ENCODE results near the gene SLC35G3. TPM values are rescaled to one million over a fixed set of nuclear protein-coding genes. Genes with fewer than 3 reads are reported as not detected.
"Not testable (repeated sequence)": the region's sequence is repeated elsewhere in the genome, so short reads cannot be mapped to it uniquely, and the experiment has no call there.

SLC35G3 gene
- total RNA-seq, 2 experiments from 2014 or later = not detected

DNA sequence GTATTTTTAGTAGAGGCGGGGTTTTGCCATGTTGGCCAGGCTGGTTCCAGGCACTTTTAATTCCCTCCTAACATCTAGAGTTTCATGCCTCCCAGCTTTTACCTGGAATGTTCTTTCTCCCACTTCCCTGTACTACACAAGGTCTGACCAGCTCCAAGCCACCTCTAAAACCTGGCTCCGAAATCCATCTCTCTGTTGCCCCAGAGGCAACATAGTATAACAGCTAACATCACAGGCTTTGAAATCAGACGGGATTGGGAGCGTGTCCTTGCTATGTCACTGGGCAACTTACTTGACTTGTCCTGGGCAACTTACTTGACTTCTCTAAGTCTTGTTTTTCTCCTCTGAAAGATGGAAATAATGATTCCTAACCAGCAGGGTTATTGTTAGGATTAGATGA, 31.4 kb downstream of the SLC35G3 start:
- no peaks in the 10 kb centered on the region for H3K36me3 Mint-ChIP-seq (ENCODE audit: low read depth)
- H3K4me1 Mint-ChIP-seq (ENCODE audit: low read depth) = peaks cover 53% of the 10 kb centered on the region
- no peaks in the 10 kb centered on the region for H3K9me3 Mint-ChIP-seq
- CTCF ChIA-PET = no interaction called here
- no peak overlapping the region for H3K27ac Mint-ChIP-seq
- no peaks in the 10 kb centered on the region for H3K27me3 Mint-ChIP-seq (ENCODE audit: low read depth)
- H3K4me3 Mint-ChIP-seq = no peak overlapping the region
- no peak for DNase-seq
- intact Hi-C loops (cut with micrococcal nuclease) = loop anchor here (5.0 kb wide), 2 partner anchors 150 to 325 kb away; no protein-coding TSS in a partner anchor

DNA sequence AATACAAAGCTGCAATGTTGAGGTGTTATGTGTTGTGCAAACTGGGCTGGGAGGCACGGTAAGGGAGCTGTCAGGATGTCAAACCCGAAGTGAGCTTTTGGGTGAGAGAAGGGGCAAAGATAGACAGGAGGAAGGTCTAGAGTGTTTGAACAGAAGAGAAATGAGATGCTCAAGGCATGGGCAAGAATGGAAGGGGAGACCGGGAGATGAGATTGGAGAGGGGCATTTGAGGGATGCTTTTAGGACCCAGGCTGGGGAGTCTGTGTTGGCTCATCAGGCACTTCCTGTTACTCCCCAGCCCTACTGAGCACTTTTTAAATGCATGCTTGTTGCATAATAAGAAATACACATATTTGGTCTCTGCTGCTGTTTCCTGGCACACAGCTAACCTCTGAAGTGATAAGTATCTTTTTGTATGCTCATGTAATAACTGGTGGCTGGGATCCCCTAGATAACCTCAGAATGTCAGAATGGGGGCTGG, 32.9 kb downstream of the SLC35G3 start:
- Mint-ChIP-seq H3K9me3 (no peaks in the 10 kb centered on the region), H3K36me3 (ENCODE audit: low read depth) (no peaks in the 10 kb centered on the region), H3K27ac (peak overlapping the region; percentile 73), H3K4me3 (peak overlapping the region; percentile 47), H3K27me3 (ENCODE audit: low read depth) (no peaks in the 10 kb centered on the region), H3K4me1 (ENCODE audit: low read depth) (peaks cover 50% of the 10 kb centered on the region)
- intact Hi-C loops (cut with micrococcal nuclease) = loop anchor here (1.0 to 5.0 kb wide), 3 partner anchors 53 to 326 kb away; no protein-coding TSS in a partner anchor
- DNase-seq = peak; percentile 35
- CTCF ChIA-PET = interaction anchor here (0.6 to 1.6 kb wide), 6 partner anchors 8 to 586 kb away, joined by 3 to 5 read pairs (median 4); no protein-coding TSS in a partner anchor

DNA sequence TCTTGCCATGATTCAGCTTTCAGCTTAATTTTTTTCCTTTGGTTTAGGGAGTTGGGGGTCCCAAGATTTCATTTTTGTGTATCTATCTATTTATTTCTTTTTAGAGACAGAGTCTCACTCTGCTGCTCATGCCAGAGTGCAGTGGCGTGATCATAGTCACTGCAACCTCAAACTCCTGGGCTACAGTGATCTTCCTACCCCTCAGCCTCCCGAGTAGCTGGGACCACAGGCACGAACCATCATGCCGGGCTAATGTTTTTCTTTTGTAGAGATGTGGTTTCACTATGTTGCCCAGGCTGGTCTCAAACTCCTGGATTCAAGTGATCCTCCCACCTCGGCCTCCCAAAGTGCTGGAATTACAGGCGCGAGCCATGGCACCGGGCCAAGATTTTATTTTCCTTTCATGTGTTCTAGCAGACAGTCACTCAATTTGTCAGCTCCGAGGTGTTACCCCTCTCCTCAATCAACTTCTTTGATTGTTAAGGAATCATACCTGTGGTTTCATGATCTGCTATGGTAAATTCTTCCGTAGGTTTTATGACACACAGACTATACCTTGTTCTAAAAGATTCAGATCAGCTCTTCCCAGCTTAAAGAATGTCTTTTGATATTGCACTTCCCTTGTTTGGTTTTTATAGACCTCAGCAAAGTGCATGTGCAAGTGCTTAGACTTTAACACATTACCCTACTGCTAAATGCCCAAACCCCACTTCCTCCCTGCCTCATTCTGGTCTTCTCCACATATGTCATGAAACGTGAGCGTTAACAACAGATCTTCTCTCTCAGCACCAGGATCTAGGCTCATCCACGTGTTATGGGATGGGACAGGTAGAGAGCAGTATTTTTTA, 33.6 kb downstream of the SLC35G3 start:
- Mint-ChIP-seq H3K9me3 (no peaks in the 10 kb centered on the region), H3K27ac (peak overlapping the region; percentile 73), H3K36me3 (ENCODE audit: low read depth) (no peaks in the 10 kb centered on the region), H3K27me3 (ENCODE audit: low read depth) (no peaks in the 10 kb centered on the region), H3K4me1 (ENCODE audit: low read depth) (peaks cover 47% of the 10 kb centered on the region), H3K4me3 (peak overlapping the region; percentile 47)
- intact Hi-C loops (cut with micrococcal nuclease) = loop anchor here (1.0 to 5.0 kb wide), 8 partner anchors 18 to 379 kb away; partner anchors contain the start of genes NLE1 and RFFL
- peak; percentile 80 for DNase-seq
- CTCF ChIA-PET = interaction anchor here (0.5 to 1.6 kb wide), 8 partner anchors 8 to 587 kb away, joined by 3 to 5 read pairs (median 3); no protein-coding TSS in a partner anchor

DNA sequence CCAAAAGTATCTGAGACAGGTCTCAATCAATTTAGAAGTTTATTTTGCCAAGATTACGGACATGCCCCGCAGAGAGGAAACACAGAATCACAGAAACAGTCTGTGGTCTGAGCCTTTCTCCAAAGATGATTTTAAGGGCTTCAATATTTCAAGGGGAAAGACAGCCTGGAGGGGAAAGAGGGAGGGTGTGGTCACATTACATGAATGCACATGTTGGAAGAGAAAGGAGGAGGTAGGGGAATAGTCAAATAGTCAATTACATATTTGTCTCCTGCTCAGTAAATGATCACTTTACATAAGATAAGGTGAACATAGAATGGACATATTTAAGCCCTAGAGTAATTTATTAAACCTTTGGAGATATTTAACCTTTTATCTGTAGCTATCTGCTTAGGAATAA, 34.3 kb downstream of the SLC35G3 start:
- Mint-ChIP-seq H3K4me1 (ENCODE audit: low read depth) (peaks cover 41% of the 10 kb centered on the region), H3K36me3 (ENCODE audit: low read depth) (no peaks in the 10 kb centered on the region), H3K9me3 (no peaks in the 10 kb centered on the region), H3K27me3 (ENCODE audit: low read depth) (no peaks in the 10 kb centered on the region), H3K27ac (no peak overlapping the region), H3K4me3 (no peak overlapping the region)
- intact Hi-C loops (cut with micrococcal nuclease) = loop anchor here (1.0 to 5.0 kb wide), 7 partner anchors 18 to 379 kb away; partner anchors contain the start of genes NLE1 and RFFL
- CTCF ChIA-PET = interaction anchor here (0.5 to 1.6 kb wide), 4 partner anchors 17 to 153 kb away, joined by 3 to 5 read pairs (median 3); no protein-coding TSS in a partner anchor
- no peak for DNase-seq

DNA sequence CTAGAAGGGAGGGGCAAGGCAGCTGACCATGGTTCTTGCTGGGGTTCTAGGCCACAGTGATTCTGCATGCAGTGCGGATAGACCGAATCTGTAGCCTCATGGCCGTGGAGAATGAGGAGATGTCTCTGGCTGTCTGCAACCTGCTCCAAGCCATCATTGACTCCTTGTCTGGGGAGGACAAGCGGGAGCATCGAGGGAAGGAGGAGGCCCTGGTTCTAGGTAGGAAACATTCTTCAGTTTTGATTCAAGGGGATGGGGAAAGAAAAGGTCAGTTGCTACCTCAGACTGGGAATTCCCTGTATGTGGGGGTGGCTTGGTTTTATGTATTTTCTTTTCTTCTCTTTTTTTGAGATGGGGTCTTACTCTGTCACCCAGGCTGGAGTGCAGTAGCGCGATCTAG, 38.9 kb downstream of the SLC35G3 start:
- H3K36me3 Mint-ChIP-seq (ENCODE audit: low read depth) = no peaks in the 10 kb centered on the region
- peaks cover 11% of the 10 kb centered on the region for H3K4me1 Mint-ChIP-seq (ENCODE audit: low read depth)
- CTCF ChIA-PET = no interaction called here
- DNase-seq = no peak
- no peaks in the 10 kb centered on the region for H3K9me3 Mint-ChIP-seq
- intact Hi-C loops (cut with micrococcal nuclease) = no loop called here
- H3K4me3 Mint-ChIP-seq = no peak overlapping the region
- no peak overlapping the region for H3K27ac Mint-ChIP-seq
- no peaks in the 10 kb centered on the region for H3K27me3 Mint-ChIP-seq (ENCODE audit: low read depth)

DNA sequence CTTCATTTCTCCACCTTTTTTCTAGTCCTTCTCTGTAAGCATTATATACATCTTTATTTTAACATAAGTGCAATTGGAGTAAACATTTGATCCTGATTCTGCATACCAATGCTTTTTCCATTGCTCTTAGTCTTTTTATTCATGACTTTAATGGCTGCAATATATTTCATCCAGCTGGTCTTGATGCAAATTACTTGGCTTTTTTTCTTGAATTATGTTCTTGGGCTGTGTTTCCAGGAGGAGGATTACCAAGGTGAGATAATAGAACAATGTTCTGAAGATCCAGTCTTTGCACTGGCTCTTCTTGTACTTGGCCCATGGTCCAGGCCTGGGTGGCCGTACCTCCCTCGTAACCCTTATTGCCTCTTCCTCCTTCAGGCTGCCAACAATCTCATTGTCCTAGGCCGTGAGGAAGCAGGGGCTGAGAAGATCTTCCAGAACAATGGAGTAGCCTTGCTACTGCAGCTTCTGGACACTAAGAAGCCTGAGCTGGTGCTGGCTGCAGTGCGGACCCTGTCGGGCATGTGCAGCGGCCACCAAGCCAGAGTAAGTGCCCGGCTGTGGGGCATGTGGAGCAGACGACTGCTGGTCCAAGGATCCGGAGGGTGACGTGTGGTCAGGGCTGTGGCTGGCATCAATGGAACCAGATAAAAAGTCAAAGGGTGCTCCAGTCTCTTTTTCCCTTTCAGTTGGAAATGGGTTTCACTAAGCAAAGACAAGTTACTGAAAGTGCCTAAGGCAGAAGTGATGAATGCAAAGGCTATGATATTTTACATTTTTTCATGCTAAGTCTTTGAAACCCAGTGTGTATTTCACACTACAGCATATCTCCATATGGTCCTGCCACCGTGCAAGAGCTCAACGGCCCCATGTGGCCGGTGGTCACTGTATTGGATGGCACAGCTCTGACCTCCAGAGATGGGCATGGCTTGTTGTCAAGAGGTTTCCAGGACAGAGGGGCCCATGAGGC, 39.7 kb downstream of the SLC35G3 start:
- no peak overlapping the region for H3K27ac Mint-ChIP-seq
- intact Hi-C loops (cut with micrococcal nuclease) = no loop called here
- H3K4me1 Mint-ChIP-seq (ENCODE audit: low read depth) = peaks cover 4% of the 10 kb centered on the region
- H3K9me3 Mint-ChIP-seq = no peaks in the 10 kb centered on the region
- H3K4me3 Mint-ChIP-seq = no peak overlapping the region
- H3K36me3 Mint-ChIP-seq (ENCODE audit: low read depth) = no peaks in the 10 kb centered on the region
- no peaks in the 10 kb centered on the region for H3K27me3 Mint-ChIP-seq (ENCODE audit: low read depth)
- CTCF ChIA-PET = no interaction called here
- DNase-seq = no peak

GRCh38 chr17:35152421-35153140, 41.6 kb downstream of the SLC35G3 start:
- Mint-ChIP-seq H3K27me3 (ENCODE audit: low read depth) (no peaks in the 10 kb centered on the region), H3K9me3 (no peaks in the 10 kb centered on the region), H3K36me3 (ENCODE audit: low read depth) (no peaks in the 10 kb centered on the region), H3K4me1 (ENCODE audit: low read depth) (no peaks in the 10 kb centered on the region), H3K27ac (no peak overlapping the region), H3K4me3 (no peak overlapping the region)
- CTCF ChIA-PET = interaction anchor here (0.5 to 1.4 kb wide), 2 partner anchors 9 to 189 kb away, joined by 4 to 5 read pairs; no protein-coding TSS in a partner anchor
- DNase-seq = no peak
- intact Hi-C loops (cut with micrococcal nuclease) = no loop called here

- H3K4me3 Mint-ChIP-seq; H3K27ac Mint-ChIP-seq; H3K4me1 Mint-ChIP-seq (ENCODE audit: low read depth); H3K36me3 Mint-ChIP-seq (ENCODE audit: low read depth); intact Hi-C loops (cut with micrococcal nuclease); CTCF ChIA-PET; H3K9me3 Mint-ChIP-seq; H3K27me3 Mint-ChIP-seq (ENCODE audit: low read depth); DNase-seq: not testable (repeated sequence)
Measured at GRCh38 chr17:35151080-35151479, 43.1 kb downstream of the SLC35G3 start.

- H3K4me3 Mint-ChIP-seq = no peak overlapping the region
- intact Hi-C loops (cut with micrococcal nuclease) = no loop called here
- no peaks in the 10 kb centered on the region for H3K36me3 Mint-ChIP-seq (ENCODE audit: low read depth)
- no peak overlapping the region for H3K27ac Mint-ChIP-seq
- no peaks in the 10 kb centered on the region for H3K27me3 Mint-ChIP-seq (ENCODE audit: low read depth)
- CTCF ChIA-PET = no interaction called here
- no peak for DNase-seq
- H3K9me3 Mint-ChIP-seq = no peaks in the 10 kb centered on the region
- no peaks in the 10 kb centered on the region for H3K4me1 Mint-ChIP-seq (ENCODE audit: low read depth)
Measured at GRCh38 chr17:35149941-35150340, 44.3 kb downstream of the SLC35G3 start.

DNA sequence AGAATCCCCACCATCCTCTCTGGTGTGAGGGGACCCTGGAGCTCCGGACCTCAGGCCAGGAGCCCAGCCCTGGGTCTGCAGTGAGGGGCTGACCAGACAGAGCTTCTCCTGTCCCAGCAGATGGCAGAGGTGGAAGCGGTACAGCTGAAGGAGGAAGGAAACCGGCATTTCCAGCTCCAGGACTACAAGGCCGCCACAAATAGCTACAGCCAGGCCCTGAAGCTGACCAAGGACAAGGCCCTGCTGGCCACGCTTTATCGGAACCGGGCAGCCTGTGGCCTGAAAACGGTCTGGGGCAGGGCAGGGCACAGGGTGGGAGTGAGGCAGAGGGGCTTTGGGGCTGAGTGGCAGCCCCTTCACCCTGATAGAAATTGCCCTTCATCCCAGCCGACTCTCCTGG, 46.0 kb downstream of the SLC35G3 start:
- CTCF ChIA-PET = interaction anchor here (1.9 kb wide), 1 partner anchor 11 kb away, joined by 5 read pairs; no protein-coding TSS in a partner anchor
- Mint-ChIP-seq H3K4me1 (ENCODE audit: low read depth) (peaks cover 6% of the 10 kb centered on the region), H3K4me3 (no peak overlapping the region)

DNA sequence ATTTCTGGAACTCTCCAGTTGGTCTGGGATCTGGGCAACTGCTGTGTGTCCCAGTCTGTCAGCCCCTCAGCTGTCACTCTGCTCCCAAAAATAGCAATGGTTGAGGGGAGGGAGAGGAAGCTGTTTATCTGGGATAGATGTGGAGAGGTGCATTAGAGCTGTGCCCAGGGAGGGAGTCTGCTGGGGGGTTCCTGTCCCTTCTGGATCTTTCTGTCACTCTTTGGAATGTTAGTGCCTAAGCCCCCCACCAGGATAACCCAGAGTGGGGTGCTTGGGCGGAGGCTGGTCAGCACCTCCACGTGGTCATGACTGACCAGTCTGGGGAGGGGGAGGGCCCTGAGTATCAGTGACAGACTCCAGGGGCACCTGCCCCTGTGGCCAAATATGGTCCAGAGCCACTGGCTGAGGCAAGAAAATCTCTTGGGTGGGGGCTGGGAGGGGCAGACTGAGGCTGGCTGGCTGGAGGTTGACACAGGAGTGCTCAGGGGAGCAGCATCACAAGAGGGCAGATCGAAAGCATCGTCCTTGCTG, 46.8 kb downstream of the SLC35G3 start, which contains the start of gene UNC45B:
Gene UNC45B, plus strand, starts transcription at position 443 of the 531 bp plus-strand sequence. CDS start 447 bp downstream, outside the sequence.
- Mint-ChIP-seq H3K9me3 (no peaks in the 10 kb centered on the region), H3K4me1 (ENCODE audit: low read depth) (peaks cover 8% of the 10 kb centered on the region), H3K27me3 (ENCODE audit: low read depth) (no peaks in the 10 kb centered on the region), H3K27ac (no peak within 1 kb of the TSS), H3K36me3 (ENCODE audit: low read depth) (no peaks in the 10 kb centered on the region), H3K4me3 (no peak within 1 kb of the TSS)
- intact Hi-C loops (cut with micrococcal nuclease) = no loop called here
- CTCF ChIA-PET = interaction anchor here (1.9 kb wide), 1 partner anchor 11 kb away, joined by 5 read pairs; no protein-coding TSS in a partner anchor
- no peak for DNase-seq

More for the DNA sequence above, 46.0 kb downstream of the SLC35G3 start:
- no peaks in the 10 kb centered on the region for H3K36me3 Mint-ChIP-seq (ENCODE audit: low read depth)
- H3K27me3 Mint-ChIP-seq (ENCODE audit: low read depth) = no peaks in the 10 kb centered on the region
- H3K27ac Mint-ChIP-seq = no peak overlapping the region
- DNase-seq = no peak
- H3K9me3 Mint-ChIP-seq = no peaks in the 10 kb centered on the region
- intact Hi-C loops (cut with micrococcal nuclease) = no loop called here
